Lung (tissue), 16 donors: ENCODE results near the gene CHST4. TPM values are rescaled to one million over a fixed set of nuclear protein-coding genes. Genes with fewer than 3 reads are reported as not detected.
A peak's percentile ranks its signal among the peaks of the same experiment; 100 is the strongest.

Experiments used
- ATAC-seq: fragments of 200-7000 bp; cut with Tn5 transposase; one replicate; pipeline ENCODE4 v1.9.1; 2020; ENCODE audit warnings: moderate number of reproducible peaks; ENCODE audit not compliant: insufficient read depth, low FRiP score
- DNase-seq, 3 donors: peaks; one replicate each; pipeline ENCODE4 v3.0.0-alpha.2; 2013 to 2017
- H3K27ac ChIP-seq, 2 donors: one replicate each; pipeline ENCODE4 v1.5.1; 2013; ENCODE audit warnings: mild to moderate bottlenecking in 2 of 2, moderate library complexity in 2 of 2, control low read depth in 1 of 2, inconsistent platforms in 1 of 2, low read depth in 1 of 2, low read length in 1 of 2
- H3K27me3 ChIP-seq, 3 donors: one replicate each; pipeline ENCODE4 v1.5.1; 2013; ENCODE audit warnings: low read length in 2 of 3; ENCODE audit not compliant: control insufficient read depth in 3 of 3, insufficient read depth in 3 of 3
- H3K36me3 ChIP-seq, 4 donors: one replicate each; pipeline ENCODE4 v1.5.1; 2013; ENCODE audit warnings: low read length in 4 of 4, mild to moderate bottlenecking in 1 of 4, moderate library complexity in 1 of 4; ENCODE audit not compliant: control insufficient read depth in 4 of 4, insufficient read depth in 4 of 4
- H3K4me1 ChIP-seq, 5 donors: one replicate each; pipeline ENCODE4 v1.5.1; 2013; ENCODE audit warnings: low read length in 5 of 5, mild to moderate bottlenecking in 2 of 5, moderate library complexity in 1 of 5; ENCODE audit not compliant: control insufficient read depth in 5 of 5, insufficient read depth in 5 of 5
- H3K4me3 ChIP-seq: one replicate; pipeline ENCODE4 v1.5.1; 2013; ENCODE audit warnings: mild to moderate bottlenecking, control low read depth, moderate library complexity
- H3K9ac ChIP-seq, 2 donors: one replicate each; pipeline ENCODE4 v1.5.1; 2013; ENCODE audit warnings: low read length in 2 of 2, control low read depth in 1 of 2; ENCODE audit not compliant: insufficient read depth in 1 of 2
- H3K9me3 ChIP-seq, 4 donors: one replicate each; pipeline ENCODE4 v1.5.1; 2013; ENCODE audit warnings: low read length in 3 of 4, mild to moderate bottlenecking in 1 of 4, moderate library complexity in 1 of 4; ENCODE audit not compliant: control insufficient read depth in 4 of 4, insufficient read depth in 3 of 4
- WGBS, 2 donors: extraction: QIAGEN DNeasy Blood & Tissue Kit; methylation state at CpG; one replicate each; pipeline ENCODE4 v1.1.7; 2013; 5-methylcytosine and 5-hydroxymethylcytosine counted together
- long read RNA-seq, 5 donors: transcript quantifications; one replicate each; lab custom pipeline, GENCODE V29; 2026
- polyA plus RNA-seq, 2 donors: library from polyadenylated mRNA; stranded (reverse); fragments of 200-250 nt; gene quantifications; one replicate each; pipeline ENCODE4 v1.2.1, GENCODE V29; 2013
- total RNA-seq, 2 donors: library from RNA; depleted of rRNA in 1 of 2; stranded (reverse); fragments of >200 nt in 1 of 2; gene quantifications; one replicate each; pipeline ENCODE4 v1.2.1, GENCODE V29; 2014 to 2021
- TF ChIP-seq, protein P1 (sequence below): IDR thresholded peaks from 2 replicates; pipeline ENCODE4 v1.5.1; 2012; ENCODE audit warnings: mild to moderate bottlenecking; ENCODE audit errors: control extremely low read depth, extremely low read depth
- donor health status: control.
- donor health status: control.
- donor health status: Bipolar disorder and iron deficiency.
- donor health status: healthy.
- donor health status: DM: yes; HTN: yes; CAD: no.

The CHST4 gene
- total RNA-seq (under 1 TPM; 0.43 to 0.95 TPM), polyA plus RNA-seq (under 1 TPM; 0.28 to 0.92 TPM)
- long read RNA-seq, donor 1: 0 reads
- long read RNA-seq, donor 2: 0 reads
- long read RNA-seq, donor 3: 0 reads
- long read RNA-seq, donor 4: 0 reads
- long read RNA-seq, donor 5: 0 reads

DNA sequence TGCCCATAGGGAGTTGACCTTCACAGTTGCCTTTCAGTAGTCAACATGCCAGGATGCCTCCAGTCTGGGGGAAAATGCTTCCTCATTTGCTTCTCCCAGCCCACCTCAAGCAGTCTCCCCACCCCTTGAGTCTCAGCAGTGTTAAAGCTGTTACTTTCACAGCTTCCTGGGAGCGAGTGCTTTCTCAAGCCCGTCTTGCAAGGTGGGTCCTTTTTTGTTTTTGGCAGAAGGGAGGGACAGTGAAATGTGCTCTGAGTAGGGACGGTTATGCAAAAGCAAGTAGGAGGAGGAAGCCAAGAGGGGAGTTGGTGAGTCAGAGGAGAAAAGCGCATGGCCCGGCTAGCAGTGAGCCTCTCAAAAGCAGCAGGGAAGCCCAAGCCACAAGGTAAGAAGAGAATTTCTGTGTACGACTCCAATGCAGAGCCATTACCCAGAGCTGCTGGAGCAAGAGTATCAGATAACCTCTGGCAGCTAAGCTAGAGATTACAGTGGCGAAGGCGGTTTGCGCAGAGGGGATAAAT, at the start of gene CHST4:
CHST4 (plus strand) TSS at position 316 of the 521 bp plus-strand sequence. CDS start 10,252 bp downstream, outside the sequence.
- no peak within 1 kb of the TSS for H3K4me3 ChIP-seq
- H3K4me1 ChIP-seq: peaks cover 0 to 1% (median 0%) of the 10 kb centered on the region in 5 donors
- H3K9ac ChIP-seq: no peak within 1 kb of the TSS
- DNase-seq (peak in 2 of 3 donors; percentile 2 to 6), ATAC-seq (peak; percentile 71)
- TF ChIP-seq, protein P1, sequence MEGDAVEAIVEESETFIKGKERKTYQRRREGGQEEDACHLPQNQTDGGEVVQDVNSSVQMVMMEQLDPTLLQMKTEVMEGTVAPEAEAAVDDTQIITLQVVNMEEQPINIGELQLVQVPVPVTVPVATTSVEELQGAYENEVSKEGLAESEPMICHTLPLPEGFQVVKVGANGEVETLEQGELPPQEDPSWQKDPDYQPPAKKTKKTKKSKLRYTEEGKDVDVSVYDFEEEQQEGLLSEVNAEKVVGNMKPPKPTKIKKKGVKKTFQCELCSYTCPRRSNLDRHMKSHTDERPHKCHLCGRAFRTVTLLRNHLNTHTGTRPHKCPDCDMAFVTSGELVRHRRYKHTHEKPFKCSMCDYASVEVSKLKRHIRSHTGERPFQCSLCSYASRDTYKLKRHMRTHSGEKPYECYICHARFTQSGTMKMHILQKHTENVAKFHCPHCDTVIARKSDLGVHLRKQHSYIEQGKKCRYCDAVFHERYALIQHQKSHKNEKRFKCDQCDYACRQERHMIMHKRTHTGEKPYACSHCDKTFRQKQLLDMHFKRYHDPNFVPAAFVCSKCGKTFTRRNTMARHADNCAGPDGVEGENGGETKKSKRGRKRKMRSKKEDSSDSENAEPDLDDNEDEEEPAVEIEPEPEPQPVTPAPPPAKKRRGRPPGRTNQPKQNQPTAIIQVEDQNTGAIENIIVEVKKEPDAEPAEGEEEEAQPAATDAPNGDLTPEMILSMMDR: no peak
- H3K27me3 ChIP-seq: peaks cover 0 to 14% (median 6%) of the 10 kb centered on the region in 3 donors
- WGBS, 2 donors: 16 to 35% methylated on average over 9 of the region's 9 CpGs
- no peaks in the 10 kb centered on the region for H3K36me3 ChIP-seq
- H3K27ac ChIP-seq: peak within 1 kb of the TSS in 1 of 2 donors; percentile 4
- H3K9me3 ChIP-seq: no peaks in the 10 kb centered on the region

DNA sequence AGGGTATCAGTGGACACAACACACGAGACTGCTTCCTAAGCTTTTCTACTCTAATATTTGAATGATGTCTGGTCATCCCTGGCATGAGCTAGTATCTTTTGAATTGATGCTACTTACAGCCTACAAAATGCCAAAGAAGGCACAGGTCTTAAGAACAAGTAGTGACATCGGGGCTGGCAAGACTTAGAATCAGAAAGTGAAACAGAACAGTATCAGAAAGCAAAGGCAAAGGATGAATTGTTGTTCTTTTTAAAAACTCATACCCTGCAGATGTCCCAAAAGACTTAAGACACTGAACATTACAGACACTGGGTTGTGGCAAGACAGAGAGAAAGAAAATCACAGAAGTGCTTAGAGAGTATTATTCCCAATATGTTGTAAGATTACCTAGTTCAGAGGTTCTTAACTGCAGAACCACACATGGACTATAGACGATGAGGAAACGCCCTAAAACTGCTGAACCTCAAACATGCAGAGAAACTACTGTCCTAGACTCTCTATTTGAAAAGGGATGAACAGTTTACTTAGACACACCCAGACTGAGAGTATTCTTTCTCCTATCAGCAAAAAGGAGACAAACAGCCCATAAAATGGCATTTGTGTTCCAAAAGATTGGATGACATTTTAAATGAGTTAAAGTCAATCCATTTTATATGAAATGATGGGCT, 49.6 kb upstream of the CHST4 start:
- no peak overlapping the region for H3K9ac ChIP-seq
- no peak for ATAC-seq
- no peaks in the 10 kb centered on the region for H3K9me3 ChIP-seq
- TF ChIP-seq, protein P1: no peak
- WGBS, 2 donors: 90 to 93% methylated on average over 4 of the region's 4 CpGs
- H3K4me1 ChIP-seq: no peaks in the 10 kb centered on the region
- no peaks in the 10 kb centered on the region for H3K27me3 ChIP-seq
- H3K27ac ChIP-seq: no peak overlapping the region
- H3K36me3 ChIP-seq: peaks cover 0 to 26% (median 9%) of the 10 kb centered on the region in 4 donors
- no peak for DNase-seq
- H3K4me3 ChIP-seq: no peak overlapping the region

GRCh38 chr16:71479420-71479819, 46.8 kb upstream of the CHST4 start:
- TF ChIP-seq, protein P1: no peak
- Histone ChIP-seq H3K9ac (no peak overlapping the region), H3K4me1 (peaks cover 0 to 5% (median 3%) of the 10 kb centered on the region in 5 donors), H3K27me3 (no peaks in the 10 kb centered on the region), H3K4me3 (no peak overlapping the region), H3K36me3 (peaks cover 0 to 26% (median 8%) of the 10 kb centered on the region in 4 donors), H3K27ac (no peak overlapping the region), H3K9me3 (no peaks in the 10 kb centered on the region)
- ATAC-seq (no peak), DNase-seq (peak; percentile 15 to 33 (median 20))
- WGBS, 2 donors: 65 to 80% methylated on average over 3 of the region's 3 CpGs
